GM21529 (cell line): ENCODE data around the gene CDH8.
"Not testable (repeated sequence)": the region's sequence is repeated elsewhere in the genome, so short reads cannot be mapped to it uniquely, and the experiment has no call there.

Experiments used
- ATAC-seq: cut with Tn5 transposase; IDR thresholded peaks from one replicate; pipeline ENCODE4 v1.9.1; 2021; ENCODE audit not compliant: unreplicated experiment

Gene CDH8

DNA sequence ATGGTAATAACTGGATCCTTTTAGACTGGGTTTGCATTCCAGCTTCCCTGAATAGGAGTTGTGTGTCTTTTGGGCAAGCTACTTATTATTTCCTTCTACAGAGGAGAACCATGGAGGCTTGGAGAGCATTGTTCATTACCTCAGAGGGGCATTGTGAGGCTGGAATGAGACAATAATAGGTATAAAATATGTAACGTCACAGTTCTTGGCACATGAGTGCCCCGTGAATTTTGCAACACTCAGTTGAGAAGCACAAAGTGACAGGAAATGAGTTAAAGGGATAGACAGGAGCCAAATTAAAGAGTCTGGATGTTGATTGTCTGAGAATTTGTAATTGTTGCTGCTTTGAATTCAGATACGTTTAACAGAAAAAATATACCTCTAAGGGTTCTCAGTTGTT, 92.2 kb downstream of the CDH8 start:
- no peak for ATAC-seq

DNA sequence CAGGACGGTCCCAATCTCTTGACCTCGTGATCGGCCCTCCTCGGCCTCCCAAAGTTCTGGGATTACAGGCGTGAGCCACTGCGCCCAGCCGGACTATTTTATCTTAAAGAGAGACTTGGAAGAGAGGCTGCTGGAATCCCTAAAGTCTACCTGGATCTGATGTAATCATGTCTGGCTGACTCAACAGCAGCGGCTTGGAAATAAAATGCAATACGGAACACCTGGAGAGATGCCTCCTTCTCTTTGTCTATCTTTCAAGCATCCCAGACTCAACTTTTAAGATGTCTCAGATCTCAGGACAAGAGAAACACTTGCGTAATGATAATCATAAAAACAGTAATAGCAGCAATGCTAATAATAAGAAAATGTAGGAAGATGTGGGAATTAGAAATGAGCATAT, 95.6 kb downstream of the CDH8 start:
- ATAC-seq: no peak

GRCh38 chr16:61937646-61938045, 98.6 kb downstream of the CDH8 start:
- no peak for ATAC-seq

- no peak for ATAC-seq
Observed at GRCh38 chr16:61936522-61936921, 99.7 kb downstream of the CDH8 start.

GRCh38 chr16:61934601-61935000, 101.6 kb downstream of the CDH8 start:
- no peak for ATAC-seq

DNA sequence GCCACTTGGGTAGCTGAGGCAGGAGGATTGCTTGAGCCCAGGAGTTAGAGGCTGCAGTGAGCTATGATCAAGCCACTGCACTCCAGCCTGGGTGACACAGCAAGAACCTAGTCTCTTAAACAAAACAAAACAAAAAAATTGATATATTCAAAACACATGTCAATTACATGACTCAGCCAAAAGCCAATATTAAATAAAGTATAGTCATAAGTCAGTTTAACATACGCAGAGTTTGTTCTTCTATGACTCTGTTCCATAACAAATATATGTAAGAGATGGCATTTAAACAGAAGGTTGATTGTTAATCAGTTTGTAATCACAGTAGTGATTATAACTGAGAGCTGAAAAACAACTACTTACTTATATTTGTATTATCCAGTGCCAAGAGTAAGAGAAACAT, 106.5 kb downstream of the CDH8 start:
- no peak for ATAC-seq

DNA sequence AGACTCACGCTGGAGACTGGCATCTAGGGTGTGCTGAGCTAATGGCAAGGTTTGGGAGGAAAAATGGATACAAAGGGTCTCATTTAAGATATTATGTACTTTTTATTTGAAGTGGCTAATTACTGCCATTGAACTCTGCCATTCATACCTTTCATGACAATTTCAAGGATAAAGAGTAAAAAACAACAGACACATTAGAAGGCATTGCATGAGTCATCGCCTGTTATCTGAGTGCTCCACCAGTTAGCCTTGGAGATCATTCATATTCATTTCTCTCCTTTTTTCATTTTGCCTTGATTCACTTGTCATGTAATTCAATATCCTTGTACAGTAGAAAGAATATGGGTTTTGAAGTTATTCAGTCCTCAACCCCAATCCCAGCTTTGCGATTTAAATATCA, 109.5 kb downstream of the CDH8 start:
- no peak for ATAC-seq

DNA sequence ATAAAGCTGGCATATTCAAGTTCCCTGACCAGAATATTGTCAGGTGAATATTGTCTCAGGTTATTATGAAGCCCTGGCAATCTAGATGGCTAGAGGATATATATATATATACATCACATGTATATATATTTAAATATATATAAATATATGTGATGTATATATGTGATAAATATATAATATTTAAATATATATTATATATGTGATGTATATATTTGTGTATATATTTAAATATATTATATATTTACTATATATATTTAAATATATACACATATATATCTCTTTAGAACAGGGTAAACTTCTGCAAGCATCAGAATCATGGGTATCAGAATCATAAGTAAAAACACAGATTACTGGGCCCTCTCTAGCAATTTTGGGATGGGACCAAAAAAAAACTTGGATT, 112.6 kb downstream of the CDH8 start:
- ATAC-seq: no peak

GRCh38 chr16:61921373-61921772, 114.9 kb downstream of the CDH8 start:
- no peak for ATAC-seq

- ATAC-seq: not testable (repeated sequence)
Observed at GRCh38 chr16:61917865-61918826, 118.1 kb downstream of the CDH8 start.

- ATAC-seq: no peak
Observed at GRCh38 chr16:61915569-61915968, 120.7 kb downstream of the CDH8 start.

DNA sequence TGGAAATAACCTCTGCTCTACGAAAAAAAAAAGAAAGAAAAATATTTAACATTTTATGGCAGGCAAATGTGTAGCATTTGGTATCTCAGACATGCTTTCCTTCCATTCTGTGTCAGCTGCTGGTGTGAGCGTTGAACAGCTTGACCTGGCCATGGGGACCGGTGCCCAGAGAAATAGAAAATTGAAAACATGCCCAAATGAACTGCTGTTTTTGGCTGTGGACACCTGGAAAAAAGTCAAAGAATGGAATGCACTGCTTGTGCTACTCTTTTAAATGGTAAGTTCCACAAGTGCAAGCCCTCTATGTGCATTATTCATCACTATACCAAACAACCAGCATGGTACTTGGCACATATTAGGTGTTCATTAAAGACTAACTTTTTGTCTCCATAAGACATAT, 127.2 kb downstream of the CDH8 start:
- ATAC-seq: no peak

DNA sequence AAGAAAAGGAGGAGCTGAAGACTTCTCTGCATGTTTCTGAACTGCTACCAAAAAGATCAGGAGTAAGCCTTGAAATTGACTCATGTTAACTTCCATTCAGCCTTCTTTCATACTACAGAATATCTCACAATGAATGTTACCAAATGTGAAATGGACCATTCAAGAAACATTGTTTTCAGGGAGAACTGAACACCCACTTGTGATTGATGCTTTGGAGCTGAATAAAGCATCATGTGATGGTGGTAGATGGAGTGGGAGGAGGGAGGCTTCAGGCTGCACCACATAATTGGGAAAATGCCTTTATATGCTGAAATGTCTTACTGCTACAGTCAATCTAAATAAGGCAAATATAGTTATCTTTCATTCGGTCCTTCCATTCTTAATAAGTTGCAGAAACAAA, 127.8 kb downstream of the CDH8 start:
- ATAC-seq: no peak

- ATAC-seq: no peak
Observed at GRCh38 chr16:61901689-61902088, 134.5 kb downstream of the CDH8 start.

DNA sequence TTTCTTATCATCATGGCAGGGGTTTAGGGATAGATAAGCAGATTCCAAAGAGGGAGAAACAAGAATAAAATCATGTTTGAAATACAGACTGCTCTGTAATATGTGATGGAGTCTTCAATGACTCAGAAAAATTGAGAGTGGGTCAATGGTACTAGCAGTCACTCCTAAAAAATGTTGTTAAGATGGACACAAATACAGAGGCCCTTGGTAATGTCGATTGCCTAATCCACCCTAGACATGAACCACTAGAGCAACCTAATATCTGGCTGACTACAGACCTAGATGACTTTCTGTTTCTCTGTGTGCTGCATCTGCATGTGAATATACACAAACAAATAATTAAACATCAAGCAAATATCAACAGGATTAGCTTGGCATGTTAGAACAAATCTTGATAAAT, 135.8 kb downstream of the CDH8 start:
- no peak for ATAC-seq

- ATAC-seq: no peak
Observed at GRCh38 chr16:61897657-61898056, 138.6 kb downstream of the CDH8 start.

DNA sequence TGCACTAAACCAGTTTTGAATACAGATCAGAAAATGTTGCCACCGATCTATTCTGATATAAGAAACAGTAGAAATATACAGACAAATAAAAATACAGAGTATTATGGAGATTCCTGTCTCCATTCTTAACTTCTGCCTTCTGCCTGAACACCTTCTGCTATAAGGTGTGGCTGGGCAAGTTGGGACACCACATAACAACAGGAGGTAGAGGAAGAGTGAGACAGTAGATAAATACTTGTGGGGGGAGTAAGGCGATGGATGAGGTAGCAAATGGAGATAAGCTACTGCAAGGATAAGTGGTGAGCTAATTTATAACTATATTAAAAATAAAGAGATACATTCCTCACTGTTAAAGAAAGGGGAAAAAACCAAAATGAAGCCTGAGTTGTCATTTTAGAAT, 143.7 kb downstream of the CDH8 start:
- ATAC-seq: no peak

GRCh38 chr16:61891460-61891859, 144.8 kb downstream of the CDH8 start:
- no peak for ATAC-seq

- no peak for ATAC-seq
Observed at GRCh38 chr16:61890386-61890785, 145.9 kb downstream of the CDH8 start.

GRCh38 chr16:61887903-61888302, 148.3 kb downstream of the CDH8 start:
- no peak for ATAC-seq

DNA sequence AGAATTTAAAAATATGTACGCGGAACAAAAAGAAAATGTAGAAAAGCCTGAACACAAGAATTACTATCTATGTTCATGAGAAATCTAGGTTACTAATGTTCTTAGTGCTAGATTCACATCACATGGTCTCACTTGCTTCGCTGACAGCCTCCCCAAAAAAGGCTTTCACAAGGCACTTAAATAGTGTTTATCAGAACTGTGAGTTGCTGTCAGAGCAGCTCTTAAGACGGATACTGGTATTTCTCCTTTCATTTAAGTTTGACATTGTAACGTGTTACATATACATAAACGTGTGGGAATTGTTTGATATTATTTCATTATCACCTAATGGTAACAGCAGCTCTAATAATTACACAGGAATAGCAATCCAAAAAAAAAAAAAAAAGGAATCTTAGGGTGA, 150.9 kb downstream of the CDH8 start:
- no peak for ATAC-seq

GRCh38 chr16:61879306-61879705, 156.9 kb downstream of the CDH8 start:
- no peak for ATAC-seq

GRCh38 chr16:61877436-61877835, 158.8 kb downstream of the CDH8 start:
- ATAC-seq: no peak
